Lung microvascular endothelial cell (primary cell): Measurements from ENCODE around the gene ZFP91. TPM values are rescaled to one million over a fixed set of nuclear protein-coding genes. Genes with fewer than 3 reads are reported as not detected.

Experiments
- DNase-seq, 2 donors: peaks; one replicate each; pipeline versions ENCODE4 v3.0.0 to v3.0.0-alpha.2; 2010; ENCODE audit warnings: low read depth in 2 of 2
- total RNA-seq: library from RNA; depleted of rRNA; stranded (reverse); fragments of >200 nt; gene quantifications from 2 replicates; pipeline ENCODE4 v1.2.1, GENCODE V29; 2014

ZFP91 gene
- total RNA-seq, 1 donor from 2014 or later = 34.3 TPM

- no peak for DNase-seq
Observed at GRCh38 chr11:58659910-58660570, 81.2 kb downstream of the ZFP91 start.

Other genes with a start within 250 kb of the ZFP91 start
- not detected in 2 replicates for gene OR5B17, start 220.0 kb upstream of the ZFP91 start, total RNA-seq
- not detected in 2 replicates for gene OR5B3, start 172.2 kb upstream of the ZFP91 start, total RNA-seq
- gene OR5B2, start 150.9 kb upstream of the ZFP91 start, total RNA-seq = not detected in 2 replicates
- not detected in 2 replicates for gene OR5B12, start 136.8 kb upstream of the ZFP91 start, total RNA-seq
- gene OR5B21, start 71.0 kb upstream of the ZFP91 start, total RNA-seq = not detected in 2 replicates
- 2.0 and 3.1 TPM in 2 replicates for gene LPXN, start 3.2 kb upstream of the ZFP91 start, total RNA-seq
- gene CNTF, start 43.6 kb downstream of the ZFP91 start, total RNA-seq = 0.99 and 1.1 TPM in 2 replicates
- not detected in 2 replicates for gene GLYAT, start 152.9 kb downstream of the ZFP91 start, total RNA-seq